Endothelial cell of umbilical vein (primary cell): ENCODE data around the gene ZC3H12C. TPM values are rescaled to one million over a fixed set of nuclear protein-coding genes. Genes with fewer than 3 reads are reported as not detected.
A peak's percentile ranks its signal among the peaks of the same experiment; 100 is the strongest.

ENCODE experiments used
- BruUV-seq: library from RNA; stranded (reverse); fragments of 400-500 nt; replicated peaks from 2 replicates; lab custom pipeline; 2021; lab: Mats Ljungman, UMichigan
- CTCF ChIA-PET: fragments of 300-600, 350-600 bp; sonication (Branson Sonifier 250); formaldehyde crosslinking; loops from one replicate; lab custom pipeline; 2021; ENCODE audit warnings: antibody characterized with exemption, inconsistent platforms; lab: Charles Lee
- POLR2A ChIA-PET: fragments of 300-600, 350-600 bp; sonication (Branson Sonifier 250); formaldehyde crosslinking; loops from one replicate; lab custom pipeline; 2021; ENCODE audit warnings: antibody characterized with exemption, inconsistent platforms; lab: Charles Lee
- DNase-seq: peaks from one replicate; pipeline ENCODE4 v3.0.0-alpha.2; 2011; ENCODE audit warnings: low read depth, low spot score
- FAIRE-seq: peaks from 2 replicates; lab custom pipeline; 2011; peaks lifted over from hg19 to GRCh38; lab: Jason Lieb, UNC
- H2AFZ ChIP-seq: 2 replicates; pipeline ENCODE4 v1.6.0; 2012; ENCODE audit warnings: low read depth, low read length, control low read depth, inconsistent platforms
- H3K27ac ChIP-seq: 2 replicates; pipeline ENCODE4 v1.5.1; 2011; ENCODE audit warnings: low read depth, mild to moderate bottlenecking, control low read depth, low read length, moderate library complexity; ENCODE audit not compliant: insufficient read depth
- H3K27me3 ChIP-seq, 2 experiments: 2 replicates each; pipeline versions ENCODE4 v1.6.0 to v1.6.1; 2011; ENCODE audit warnings: low read length in 2 of 2, mixed read lengths in 1 of 2; ENCODE audit not compliant: control insufficient read depth in 2 of 2, insufficient read depth in 2 of 2
- H3K36me3 ChIP-seq, 2 experiments: 2 replicates in 1 of 2; 3 replicates in 1 of 2; pipeline ENCODE4 v1.5.1; 2011; ENCODE audit warnings: low read length in 2 of 2, mild to moderate bottlenecking in 1 of 2, moderate library complexity in 1 of 2; ENCODE audit not compliant: control insufficient read depth in 2 of 2, insufficient read depth in 2 of 2; ENCODE audit errors: extremely low read depth in 1 of 2
- H3K4me1 ChIP-seq: 3 replicates; pipeline ENCODE4 v1.5.1; 2011; ENCODE audit warnings: mild to moderate bottlenecking, low read length; ENCODE audit not compliant: control insufficient read depth, insufficient read depth; ENCODE audit errors: extremely low read depth
- H3K4me2 ChIP-seq: 2 replicates; pipeline ENCODE4 v1.6.1; 2011; ENCODE audit warnings: low read length, control low read depth, mixed read lengths; ENCODE audit not compliant: insufficient read depth
- H3K4me3 ChIP-seq, 3 experiments: fragments of 200-600 bp in 1 of 3; sonication (generic), shearing (Covaris generic) in 1 of 3; replicated peaks in 1 of 3; 2 replicates each; pipeline ENCODE4 v1.5.1; 2011 to 2016; ENCODE audit warnings: control low read depth in 3 of 3, low read length in 3 of 3, mild to moderate bottlenecking in 2 of 3, inconsistent platforms in 1 of 3, low read depth in 1 of 3, moderate library complexity in 1 of 3; ENCODE audit not compliant: insufficient read depth in 1 of 3
- H3K79me2 ChIP-seq: 2 replicates; pipeline ENCODE4 v1.6.0; 2012; ENCODE audit warnings: low read length, inconsistent platforms; ENCODE audit not compliant: control insufficient read depth, insufficient read depth
- H3K9ac ChIP-seq: replicated peaks from 2 replicates; pipeline ENCODE3; 2011; ENCODE audit warnings: low read length, control low read depth; ENCODE audit not compliant: insufficient read depth; ENCODE audit errors: extremely low read depth
- H3K9me1 ChIP-seq: replicated peaks from 3 replicates; pipeline ENCODE4 v1.6.0; 2011; ENCODE audit warnings: mild to moderate bottlenecking, low read length; ENCODE audit not compliant: control insufficient read depth, insufficient read depth; ENCODE audit errors: extremely low read depth
- H3K9me3 ChIP-seq: replicated peaks from 2 replicates; pipeline ENCODE4 v1.5.1; 2012; ENCODE audit warnings: low read length, inconsistent platforms; ENCODE audit not compliant: control insufficient read depth, insufficient read depth
- H4K20me1 ChIP-seq: replicated peaks from 2 replicates; pipeline ENCODE3; 2011; ENCODE audit warnings: mild to moderate bottlenecking, low read length; ENCODE audit not compliant: control insufficient read depth, insufficient read depth; ENCODE audit errors: extremely low read depth
- EZH2 ChIP-seq: IDR thresholded peaks from 2 replicates; pipeline ENCODE4 v1.6.1; 2012; ENCODE audit warnings: borderline replicate concordance, low read depth, mild to moderate bottlenecking, moderate library complexity, low read length, inconsistent platforms; ENCODE audit not compliant: severe bottlenecking
- FOS ChIP-seq: IDR thresholded peaks from 2 replicates; pipeline ENCODE4 v1.6.1; 2011; ENCODE audit warnings: mild to moderate bottlenecking, low read length, moderate library complexity, borderline replicate concordance; ENCODE audit not compliant: insufficient read depth
- GATA2 ChIP-seq: IDR thresholded peaks from 2 replicates; pipeline ENCODE4 v1.7.0; 2011; ENCODE audit warnings: low read depth, mild to moderate bottlenecking, moderate library complexity, mixed read lengths, low read length; ENCODE audit not compliant: insufficient read length, insufficient read depth
- JUN ChIP-seq: IDR thresholded peaks from 2 replicates; pipeline ENCODE4 v1.6.1; 2011; ENCODE audit warnings: borderline replicate concordance, low read depth; ENCODE audit not compliant: insufficient read length, insufficient read depth
- MYC ChIP-seq: IDR thresholded peaks from one replicate; pipeline ENCODE4 v1.6.1; 2011; ENCODE audit warnings: mild to moderate bottlenecking, low read depth, low read length
- POLR2A ChIP-seq: IDR thresholded peaks from 2 replicates; pipeline ENCODE4 v1.6.1; 2012; ENCODE audit warnings: low read depth, mild to moderate bottlenecking, control low read depth, low read length
- POLR2AphosphoS5 ChIP-seq: IDR thresholded peaks from 2 replicates; pipeline ENCODE4 v1.6.1; 2012; ENCODE audit warnings: low read depth, mild to moderate bottlenecking, control low read depth, low read length, moderate library complexity; ENCODE audit not compliant: insufficient read depth
- dilution Hi-C: fragments of 300-500 bp; cut with MboI; formaldehyde crosslinking; loops from one replicate; pipeline ENCODE4 v1.15.0; 2019; ENCODE audit warnings: low sequenced_read_pairs; ENCODE audit not compliant: extremely low pct_ligation_motif_present
- intact Hi-C: fragments of 100-400 bp; cut with micrococcal nuclease; formaldehyde crosslinking; loops from one replicate; pipeline ENCODE4 v1.10.0; 2022
- polyA plus RNA-seq, 4 experiments: library from polyadenylated mRNA; depleted of rRNA in 3 of 4; stranded (reverse) in 3 of 4; unstranded in 1 of 4; fragments of >200 nt; gene quantifications; 2 replicates each; pipeline versions ENCODE4 v1.2.1 to v1.2.3, GENCODE V29; 2011 to 2012; ENCODE audit warnings: missing spikeins in 1 of 4
- total RNA-seq: library from RNA; stranded (reverse); gene quantifications from 2 replicates; pipeline ENCODE4 v1.2.3, GENCODE V29; 2021
- TF ChIP-seq, protein P1 (sequence below): IDR thresholded peaks from 2 replicates; pipeline ENCODE4 v1.6.1; 2011; ENCODE audit not compliant: insufficient read depth, insufficient read length
- TF ChIP-seq, protein P2 (sequence below), 2 donors: IDR thresholded peaks; 1 replicate in 1 of 2; 2 replicates in 1 of 2; pipeline ENCODE4 v1.5.1; 2011; ENCODE audit warnings: low read length in 2 of 2, mild to moderate bottlenecking in 2 of 2, moderate library complexity in 2 of 2, control low read depth in 1 of 2, inconsistent platforms in 1 of 2, low read depth in 1 of 2; ENCODE audit not compliant: insufficient read depth in 1 of 2; ENCODE audit errors: extremely low read depth in 1 of 2

Gene ZC3H12C
- total and polyA plus RNA-seq, 2 donors (not counting 3 experiments of a cell fraction or from before 2014, with no cell fraction given), result 5.5 to 14.7 TPM

DNA sequence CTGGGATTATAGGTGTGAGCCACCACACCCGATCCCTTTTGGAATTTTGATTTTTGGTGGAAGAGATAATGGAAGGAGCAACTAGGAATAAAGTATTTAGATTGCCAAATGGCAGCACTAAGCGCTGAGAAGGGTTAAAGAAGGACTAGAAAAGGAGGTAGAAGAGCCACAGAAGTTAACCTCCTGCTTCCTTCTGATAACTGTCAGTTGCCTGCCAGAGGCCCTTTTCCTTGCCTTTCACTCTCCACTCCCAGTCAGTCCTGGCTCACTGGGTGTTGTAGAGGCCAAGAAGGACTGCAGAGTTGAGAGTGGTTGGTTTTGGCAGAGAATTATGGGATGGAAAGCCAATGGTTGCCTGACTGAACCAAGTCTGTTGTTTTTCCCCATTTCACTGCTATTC is 19.3 kb downstream of the ZC3H12C start:
- DNase-seq, result peak; percentile 61
- no peak overlapping the region for H3K27ac ChIP-seq
- BruUV-seq, result no TSS peak
- no peaks in the 10 kb centered on the region for H3K4me1 ChIP-seq
- H3K9ac ChIP-seq, result no peak overlapping the region
- ChIA-PET POLR2A (no interaction called here), CTCF (no interaction called here)
- TF ChIP-seq GATA2, result no peak
- no peak for TF ChIP-seq POLR2AphosphoS5
- no peak for TF ChIP-seq MYC
- no peak for TF ChIP-seq JUN
- no peak for TF ChIP-seq POLR2A
- TF ChIP-seq EZH2, result no peak
- TF ChIP-seq FOS, result no peak
- TF ChIP-seq, protein P1, sequence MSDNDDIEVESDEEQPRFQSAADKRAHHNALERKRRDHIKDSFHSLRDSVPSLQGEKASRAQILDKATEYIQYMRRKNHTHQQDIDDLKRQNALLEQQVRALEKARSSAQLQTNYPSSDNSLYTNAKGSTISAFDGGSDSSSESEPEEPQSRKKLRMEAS, result no peak
- TF ChIP-seq, protein P2, sequence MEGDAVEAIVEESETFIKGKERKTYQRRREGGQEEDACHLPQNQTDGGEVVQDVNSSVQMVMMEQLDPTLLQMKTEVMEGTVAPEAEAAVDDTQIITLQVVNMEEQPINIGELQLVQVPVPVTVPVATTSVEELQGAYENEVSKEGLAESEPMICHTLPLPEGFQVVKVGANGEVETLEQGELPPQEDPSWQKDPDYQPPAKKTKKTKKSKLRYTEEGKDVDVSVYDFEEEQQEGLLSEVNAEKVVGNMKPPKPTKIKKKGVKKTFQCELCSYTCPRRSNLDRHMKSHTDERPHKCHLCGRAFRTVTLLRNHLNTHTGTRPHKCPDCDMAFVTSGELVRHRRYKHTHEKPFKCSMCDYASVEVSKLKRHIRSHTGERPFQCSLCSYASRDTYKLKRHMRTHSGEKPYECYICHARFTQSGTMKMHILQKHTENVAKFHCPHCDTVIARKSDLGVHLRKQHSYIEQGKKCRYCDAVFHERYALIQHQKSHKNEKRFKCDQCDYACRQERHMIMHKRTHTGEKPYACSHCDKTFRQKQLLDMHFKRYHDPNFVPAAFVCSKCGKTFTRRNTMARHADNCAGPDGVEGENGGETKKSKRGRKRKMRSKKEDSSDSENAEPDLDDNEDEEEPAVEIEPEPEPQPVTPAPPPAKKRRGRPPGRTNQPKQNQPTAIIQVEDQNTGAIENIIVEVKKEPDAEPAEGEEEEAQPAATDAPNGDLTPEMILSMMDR (IDR thresholded peaks at IDR 0.05; ENCODE audit: extremely low read depth in 1 of 2, insufficient read depth in 1 of 2, low read depth in 1 of 2, low read length in 2 of 2), result no peak
- intact Hi-C loops, result no loop called here
- H3K9me3 ChIP-seq, result no peaks in the 10 kb centered on the region
- H3K9me1 ChIP-seq, result no peaks in the 10 kb centered on the region
- no peak overlapping the region for H3K4me3 ChIP-seq
- H3K4me2 ChIP-seq, result no peak overlapping the region
- FAIRE-seq, result no peak
- peaks cover 59% of the 10 kb centered on the region for H3K79me2 ChIP-seq
- H3K36me3 ChIP-seq, result no peaks in the 10 kb centered on the region
- peaks cover 2% of the 10 kb centered on the region for H4K20me1 ChIP-seq
- no peaks in the 10 kb centered on the region for H3K27me3 ChIP-seq
- dilution Hi-C loops, result no loop called here
- no peak overlapping the region for H2AFZ ChIP-seq
